Posterior cingulate gyrus (tissue), 11 donors: Measurements from ENCODE around the gene MOGAT1.

Experiments used
- DNase-seq, 10 donors: peaks; one replicate each; pipeline versions ENCODE4 v3.0.0 to v3.0.0-alpha.2; 2020 to 2021; ENCODE audit warnings: mixed read lengths in 3 of 10
- intact Hi-C: fragments of 100-400 bp; cut with DNase I; formaldehyde crosslinking; loops from one replicate; pipeline ENCODE4 v1.15.1; 2023

The MOGAT1 gene

GRCh38 chr2:222671259-222672067 lies at the start of gene MOGAT1:
MOGAT1 (plus strand) TSS chr2:222671658; CDS start chr2:222671786, 128 bp downstream.
- intact Hi-C loops = no loop called here
- DNase-seq = peak; percentile 17 to 89 (median 36)

- intact Hi-C loops = no loop called here
- peak in 1 of 10 donors; percentile 55 for DNase-seq
Measured at GRCh38 chr2:222621893-222622292, 49.6 kb upstream of the MOGAT1 start.

- intact Hi-C loops = no loop called here
- no peak for DNase-seq
Measured at GRCh38 chr2:222622910-222623309, 48.5 kb upstream of the MOGAT1 start.

- intact Hi-C loops = no loop called here
- no peak for DNase-seq
Measured at GRCh38 chr2:222623756-222624309, 47.6 kb upstream of the MOGAT1 start.

GRCh38 chr2:222627764-222628163 lies 43.7 kb upstream of the MOGAT1 start:
- no peak for DNase-seq
- intact Hi-C loops = no loop called here

GRCh38 chr2:222635295-222635694 lies 36.2 kb upstream of the MOGAT1 start:
- intact Hi-C loops = no loop called here
- no peak for DNase-seq

GRCh38 chr2:222637067-222637466 lies 34.4 kb upstream of the MOGAT1 start:
- no peak for DNase-seq
- intact Hi-C loops = no loop called here

GRCh38 chr2:222641336-222641735 lies 30.1 kb upstream of the MOGAT1 start:
- DNase-seq = no peak
- intact Hi-C loops = no loop called here

- no peak for DNase-seq
- intact Hi-C loops = no loop called here
Measured at GRCh38 chr2:222643134-222643533, 28.3 kb upstream of the MOGAT1 start.

- DNase-seq = no peak
- intact Hi-C loops = no loop called here
Measured at GRCh38 chr2:222646008-222646407, 25.4 kb upstream of the MOGAT1 start.

- intact Hi-C loops = no loop called here
Measured at GRCh38 chr2:222649801-222650200, 21.7 kb upstream of the MOGAT1 start.

GRCh38 chr2:222651718-222652418 lies 19.6 kb upstream of the MOGAT1 start:
- intact Hi-C loops = no loop called here
- no peak for DNase-seq

More at GRCh38 chr2:222649801-222650200, 21.7 kb upstream of the MOGAT1 start:
- no peak for DNase-seq

- intact Hi-C loops = no loop called here
- no peak for DNase-seq
Measured at GRCh38 chr2:222652491-222653255, 18.8 kb upstream of the MOGAT1 start.

GRCh38 chr2:222653280-222653679 lies 18.2 kb upstream of the MOGAT1 start:
- intact Hi-C loops = no loop called here
- no peak for DNase-seq

GRCh38 chr2:222655787-222656525 lies 15.5 kb upstream of the MOGAT1 start, which contains the start of gene FARSB:
FARSB (minus strand) TSS chr2:222656092; CDS start chr2:222656073, 19 bp downstream.
- intact Hi-C loops = no loop called here
- DNase-seq = peak; percentile 88 to 99 (median 95)

- no peak for DNase-seq
- intact Hi-C loops = no loop called here
Measured at GRCh38 chr2:222656526-222657446, 14.7 kb upstream of the MOGAT1 start.

GRCh38 chr2:222663479-222663878 lies 8.0 kb upstream of the MOGAT1 start:
- intact Hi-C loops = no loop called here
- DNase-seq = no peak

GRCh38 chr2:222668494-222669154 lies 2.8 kb upstream of the MOGAT1 start:
- intact Hi-C loops = no loop called here
- no peak for DNase-seq
